Astrocyte of the cerebellum (primary cell): ENCODE data around the gene FNDC11.
A peak's percentile ranks its signal among the peaks of the same experiment; 100 is the strongest.
"Not testable (repeated sequence)": the region's sequence is repeated elsewhere in the genome, so short reads cannot be mapped to it uniquely, and the experiment has no call there.

Experiments
- DNase-seq: peaks from one replicate; pipeline ENCODE4 v3.0.0-alpha.2; 2011; ENCODE audit warnings: low read depth
- H3K4me3 ChIP-seq: 2 replicates; pipeline ENCODE4 v1.5.1; 2011; ENCODE audit warnings: mild to moderate bottlenecking, low read depth, low read length, moderate library complexity
- in situ Hi-C: cut with HindIII; loops from 2 replicates; pipeline ENCODE4 v1.10.0; 2017; ENCODE audit warnings: low sequenced_read_pairs
- TF ChIP-seq, protein P1 (sequence below): IDR thresholded peaks from 2 replicates; pipeline ENCODE4 v1.5.1; 2012; ENCODE audit warnings: low read length, low read depth, moderate library complexity, mild to moderate bottlenecking; ENCODE audit errors: missing control alignments

The FNDC11 gene

GRCh38 chr20:63509088-63509564, 44.8 kb upstream of the FNDC11 start:
- no peak for DNase-seq
- no peak overlapping the region for H3K4me3 ChIP-seq
- in situ Hi-C loops, result no loop called here
- TF ChIP-seq, protein P1, sequence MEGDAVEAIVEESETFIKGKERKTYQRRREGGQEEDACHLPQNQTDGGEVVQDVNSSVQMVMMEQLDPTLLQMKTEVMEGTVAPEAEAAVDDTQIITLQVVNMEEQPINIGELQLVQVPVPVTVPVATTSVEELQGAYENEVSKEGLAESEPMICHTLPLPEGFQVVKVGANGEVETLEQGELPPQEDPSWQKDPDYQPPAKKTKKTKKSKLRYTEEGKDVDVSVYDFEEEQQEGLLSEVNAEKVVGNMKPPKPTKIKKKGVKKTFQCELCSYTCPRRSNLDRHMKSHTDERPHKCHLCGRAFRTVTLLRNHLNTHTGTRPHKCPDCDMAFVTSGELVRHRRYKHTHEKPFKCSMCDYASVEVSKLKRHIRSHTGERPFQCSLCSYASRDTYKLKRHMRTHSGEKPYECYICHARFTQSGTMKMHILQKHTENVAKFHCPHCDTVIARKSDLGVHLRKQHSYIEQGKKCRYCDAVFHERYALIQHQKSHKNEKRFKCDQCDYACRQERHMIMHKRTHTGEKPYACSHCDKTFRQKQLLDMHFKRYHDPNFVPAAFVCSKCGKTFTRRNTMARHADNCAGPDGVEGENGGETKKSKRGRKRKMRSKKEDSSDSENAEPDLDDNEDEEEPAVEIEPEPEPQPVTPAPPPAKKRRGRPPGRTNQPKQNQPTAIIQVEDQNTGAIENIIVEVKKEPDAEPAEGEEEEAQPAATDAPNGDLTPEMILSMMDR, result no peak

DNA sequence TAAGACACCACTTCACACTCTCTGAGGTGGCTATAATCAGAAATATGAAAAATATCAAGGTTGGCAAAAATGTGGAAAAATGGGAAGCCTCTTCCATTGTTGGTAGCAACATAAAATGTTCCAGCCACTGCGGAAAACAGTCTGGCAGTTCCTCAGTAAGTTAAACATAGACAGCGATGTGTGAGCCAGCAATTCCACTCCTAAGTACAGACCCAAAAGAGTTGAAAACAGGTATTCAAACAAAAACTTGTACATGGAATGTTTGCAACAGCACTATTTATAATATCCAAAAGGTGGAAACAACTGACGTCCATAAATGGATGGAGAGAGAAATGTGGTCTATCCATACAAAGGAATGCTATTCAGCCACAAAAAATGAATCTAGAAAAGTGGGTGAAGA, 40.8 kb upstream of the FNDC11 start:
- in situ Hi-C loops, result no loop called here
- DNase-seq, result no peak
- no peak overlapping the region for H3K4me3 ChIP-seq
- TF ChIP-seq, protein P1, result no peak

DNA sequence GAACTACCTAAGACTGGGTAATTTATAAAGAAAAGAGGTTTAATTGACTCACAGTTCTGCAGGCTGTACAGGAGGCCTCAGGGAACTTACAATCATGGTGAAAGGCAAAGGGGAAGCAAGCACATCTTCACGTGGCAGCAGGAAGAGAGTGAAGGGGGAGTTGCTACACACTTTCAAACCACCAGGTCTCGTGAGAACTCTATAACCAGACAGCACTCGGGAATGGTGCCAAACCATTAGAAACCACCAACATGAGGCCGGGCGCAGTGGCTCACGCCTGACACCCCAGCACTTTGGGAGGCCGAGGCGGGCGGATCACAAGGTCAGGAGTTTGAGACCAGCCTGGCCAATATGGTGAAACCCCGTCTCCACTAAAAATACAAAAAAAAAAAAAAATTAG, 39.4 kb upstream of the FNDC11 start:
- in situ Hi-C loops, DNase-seq, H3K4me3 ChIP-seq: not testable (repeated sequence)

GRCh38 chr20:63517376-63518309, 36.3 kb upstream of the FNDC11 start:
- no peak for DNase-seq
- in situ Hi-C loops, result no loop called here
- no peak overlapping the region for H3K4me3 ChIP-seq
- TF ChIP-seq, protein P1, result no peak

- in situ Hi-C loops, result no loop called here
- TF ChIP-seq, protein P1, result peak; percentile 23
- DNase-seq, result no peak
- no peak overlapping the region for H3K4me3 ChIP-seq
These were observed 35.6 kb upstream of the FNDC11 start for GRCh38 chr20:63518351-63518861.

DNA sequence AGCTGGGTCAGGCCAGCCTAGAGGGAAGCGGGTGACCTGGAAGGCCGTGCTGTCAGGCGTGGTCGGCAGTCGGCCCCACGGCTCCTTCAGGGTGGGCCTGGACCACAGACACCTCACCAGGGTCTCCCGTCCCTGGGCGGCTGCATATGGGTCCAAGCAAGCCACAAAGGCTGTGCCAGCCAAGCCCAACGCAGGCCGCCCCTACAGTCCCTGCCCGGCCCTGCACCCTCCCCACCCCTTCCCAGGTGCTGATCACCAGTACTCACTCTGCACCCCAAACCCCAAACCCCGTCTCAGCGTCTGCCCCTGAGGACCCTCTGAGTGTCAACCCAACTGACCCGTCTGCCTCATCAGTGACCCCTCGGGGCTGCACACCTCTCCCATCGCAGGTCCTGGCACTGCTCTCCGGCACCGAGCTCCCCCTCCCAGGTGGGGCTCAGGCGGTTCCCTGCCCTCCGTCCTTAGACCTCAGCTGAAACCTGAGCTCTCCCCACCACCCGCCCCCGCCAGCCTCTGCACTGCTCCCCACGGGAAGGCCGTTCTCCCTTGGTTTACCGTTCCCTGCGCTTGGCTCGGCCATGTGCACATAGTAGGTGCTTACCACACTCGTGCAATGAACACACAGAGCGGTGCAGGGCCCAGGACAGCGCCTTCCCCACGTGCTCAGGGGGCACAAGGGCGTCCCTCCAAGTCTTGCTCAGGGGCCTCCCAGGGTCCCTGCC, 34.9 kb upstream of the FNDC11 start:
- TF ChIP-seq, protein P1, result no peak
- no peak for DNase-seq
- peak overlapping the region; percentile 83 for H3K4me3 ChIP-seq
- in situ Hi-C loops, result no loop called here
